Neural cell (in vitro differentiated cells): Measurements from ENCODE around the gene SLC32A1. TPM values are rescaled to one million over a fixed set of nuclear protein-coding genes. Genes with fewer than 3 reads are reported as not detected.

Experiments
- H2AFZ ChIP-seq: fragments of 200-600, 300-800 bp; sonication (generic), shearing (Covaris generic); 2 replicates; pipeline ENCODE4 v1.6.0; 2014; ENCODE audit warnings: low read depth, mild to moderate bottlenecking, antibody characterized with exemption, low read length, moderate library complexity
- H3F3A ChIP-seq: fragments of 200-600 bp; shearing (Covaris generic); 2 replicates; pipeline ENCODE4 v1.6.1; 2016; ENCODE audit warnings: mild to moderate bottlenecking, moderate library complexity, mixed read lengths, antibody characterized with exemption, low read length; ENCODE audit not compliant: insufficient read depth, poor library complexity, severe bottlenecking
- H3K27ac ChIP-seq: fragments of 200-600, 300-800 bp; sonication (generic), shearing (Covaris generic); 2 replicates; pipeline ENCODE4 v1.5.1; 2014; ENCODE audit warnings: mild to moderate bottlenecking, low read length, moderate library complexity
- H3K27me3 ChIP-seq: fragments of 300-800, 200-600 bp; sonication (generic), shearing (Covaris generic); 2 replicates; pipeline ENCODE4 v1.6.0; 2014; ENCODE audit warnings: mild to moderate bottlenecking, low read depth, low read length, moderate library complexity; ENCODE audit not compliant: insufficient read depth
- H3K36me3 ChIP-seq: fragments of 300-800, 200-600 bp; sonication (generic), shearing (Covaris generic); 2 replicates; pipeline ENCODE4 v1.5.1; 2014; ENCODE audit warnings: mild to moderate bottlenecking, antibody characterized with exemption, low read length, moderate library complexity; ENCODE audit not compliant: insufficient read depth
- H3K4me2 ChIP-seq: fragments of 300-800, 200-600 bp; sonication (generic), shearing (Covaris generic); 2 replicates; pipeline ENCODE4 v1.6.0; 2014; ENCODE audit warnings: mild to moderate bottlenecking, low read length
- H3K4me3 ChIP-seq: fragments of 300-800, 200-600 bp; sonication (generic), shearing (Covaris generic); 2 replicates; pipeline ENCODE4 v1.5.1; 2014; ENCODE audit warnings: mild to moderate bottlenecking, low read length, moderate library complexity
- H3K79me2 ChIP-seq: fragments of 200-600 bp; shearing (Covaris generic); replicated peaks from 2 replicates; pipeline ENCODE4 v1.6.0; 2014; ENCODE audit warnings: mild to moderate bottlenecking, low read length, moderate library complexity; ENCODE audit not compliant: insufficient read depth
- H3K9ac ChIP-seq: fragments of 300-800, 200-600 bp; sonication (generic), shearing (Covaris generic); 2 replicates; pipeline ENCODE4 v1.6.1; 2016; ENCODE audit warnings: mild to moderate bottlenecking, low read length, mixed read lengths
- H3K9me2 ChIP-seq: fragments of 200-600 bp; shearing (Covaris generic); 2 replicates; pipeline ENCODE4 v1.6.1; 2016; ENCODE audit warnings: mild to moderate bottlenecking, low read length, mixed read lengths; ENCODE audit not compliant: insufficient read depth
- H3K9me3 ChIP-seq: fragments of 200-600, 300-800 bp; sonication (generic), shearing (Covaris generic); 2 replicates; pipeline ENCODE4 v1.6.1; 2016; ENCODE audit warnings: mild to moderate bottlenecking, mixed run types, low read length, moderate library complexity, mixed read lengths
- H4K20me1 ChIP-seq: fragments of 200-600 bp; shearing (Covaris generic); 2 replicates; pipeline ENCODE4 v1.6.1; 2016; ENCODE audit warnings: mild to moderate bottlenecking, mixed run types; ENCODE audit not compliant: insufficient read depth
- EP300 ChIP-seq: fragments of 450-650 bp; conservative IDR thresholded peaks from 2 replicates; pipeline ENCODE4 v1.6.1; 2014; ENCODE audit warnings: antibody characterized with exemption, mild to moderate bottlenecking, moderate library complexity; ENCODE audit not compliant: poor library complexity, severe bottlenecking
- EZH2 ChIP-seq: fragments of 200-600, 300-800 bp; shearing (Covaris generic), sonication (generic); IDR thresholded peaks from 2 replicates; pipeline ENCODE4 v1.6.1; 2014; ENCODE audit warnings: antibody characterized with exemption, low read length, borderline replicate concordance, mild to moderate bottlenecking; ENCODE audit not compliant: insufficient read depth, poor library complexity, severe bottlenecking
- MXI1 ChIP-seq: fragments of 450-650 bp; conservative IDR thresholded peaks from 2 replicates; pipeline ENCODE4 v1.6.1; 2014; ENCODE audit warnings: antibody characterized with exemption, mild to moderate bottlenecking; ENCODE audit not compliant: poor library complexity, severe bottlenecking
- POLR2AphosphoS5 ChIP-seq: IDR thresholded peaks from 2 replicates; pipeline ENCODE4 v1.6.1; 2012
- RAD21 ChIP-seq: fragments of 450-650 bp; conservative IDR thresholded peaks from 2 replicates; pipeline ENCODE4 v1.6.1; 2014; ENCODE audit warnings: antibody characterized with exemption, mild to moderate bottlenecking, moderate library complexity
- REST ChIP-seq: IDR thresholded peaks from 2 replicates; pipeline ENCODE4 v1.6.1; 2012; ENCODE audit warnings: borderline replicate concordance
- SMC3 ChIP-seq: fragments of 450-650 bp; conservative IDR thresholded peaks from 2 replicates; pipeline ENCODE4 v1.6.1; 2014; ENCODE audit warnings: antibody characterized with exemption, mild to moderate bottlenecking, moderate library complexity; ENCODE audit not compliant: poor library complexity
- TAF1 ChIP-seq: IDR thresholded peaks from 2 replicates; pipeline ENCODE4 v1.6.1; 2012; ENCODE audit warnings: low read depth
- polyA plus RNA-seq: library from polyadenylated mRNA; depleted of rRNA; stranded (reverse); fragments of >200 nt; gene quantifications from 2 replicates; pipeline ENCODE4 v1.2.3, GENCODE V29; 2014
- TF ChIP-seq, protein P1 (sequence below): fragments of 450-650 bp; IDR thresholded peaks from 2 replicates; pipeline ENCODE4 v1.5.1; 2014; ENCODE audit warnings: antibody characterized with exemption, mild to moderate bottlenecking, moderate library complexity; ENCODE audit not compliant: poor library complexity, severe bottlenecking

SLC32A1 gene
- polyA plus RNA-seq, 1 donor from 2014 or later = 36.2 TPM

- Histone ChIP-seq H3F3A (no peaks in the 10 kb centered on the region), H3K9ac (no peak overlapping the region), H3K4me3 (no peak overlapping the region), H3K4me2 (no peak overlapping the region), H3K79me2 (no peaks in the 10 kb centered on the region), H3K9me2 (no peaks in the 10 kb centered on the region), H3K27me3 (no peaks in the 10 kb centered on the region), H4K20me1 (no peaks in the 10 kb centered on the region), H3K27ac (no peak overlapping the region), H3K9me3 (no peaks in the 10 kb centered on the region), H3K36me3 (no peaks in the 10 kb centered on the region), H2AFZ (no peak overlapping the region)
- TF ChIP-seq TAF1 (no peak), EP300 (no peak), REST (no peak)
Measured at GRCh38 chr20:38697306-38697705, 27.0 kb upstream of the SLC32A1 start.

DNA sequence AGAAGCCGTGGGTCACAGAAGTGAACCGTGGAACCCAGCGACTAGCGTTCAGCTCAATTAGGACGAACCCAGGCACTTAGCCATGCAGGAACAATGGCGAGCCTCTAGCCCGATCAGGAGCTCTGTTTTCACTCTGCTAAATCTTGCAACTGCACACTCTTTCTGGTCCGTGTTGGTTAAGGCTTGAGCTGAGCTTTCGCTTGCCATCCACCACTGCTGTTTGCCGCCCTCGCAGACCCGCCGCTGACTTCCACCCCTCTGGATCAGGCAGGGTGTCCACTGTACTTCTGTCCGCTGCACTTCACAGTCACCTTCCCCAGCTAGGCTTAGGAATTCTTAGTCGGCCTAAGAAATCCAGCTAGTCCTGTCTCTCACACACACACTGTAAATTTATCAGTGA, 25.7 kb upstream of the SLC32A1 start:
- Histone ChIP-seq H3K9ac (no peak overlapping the region), H4K20me1 (no peaks in the 10 kb centered on the region), H3K27ac (no peak overlapping the region), H3K9me3 (no peaks in the 10 kb centered on the region), H3K79me2 (no peaks in the 10 kb centered on the region), H3K9me2 (no peaks in the 10 kb centered on the region), H3K27me3 (no peaks in the 10 kb centered on the region), H3F3A (no peaks in the 10 kb centered on the region), H3K4me3 (no peak overlapping the region), H3K4me2 (no peak overlapping the region), H3K36me3 (no peaks in the 10 kb centered on the region), H2AFZ (no peak overlapping the region)
- TF ChIP-seq RAD21 = no peak
- no peak for TF ChIP-seq EZH2
- no peak for TF ChIP-seq EP300
- TF ChIP-seq, protein P1, sequence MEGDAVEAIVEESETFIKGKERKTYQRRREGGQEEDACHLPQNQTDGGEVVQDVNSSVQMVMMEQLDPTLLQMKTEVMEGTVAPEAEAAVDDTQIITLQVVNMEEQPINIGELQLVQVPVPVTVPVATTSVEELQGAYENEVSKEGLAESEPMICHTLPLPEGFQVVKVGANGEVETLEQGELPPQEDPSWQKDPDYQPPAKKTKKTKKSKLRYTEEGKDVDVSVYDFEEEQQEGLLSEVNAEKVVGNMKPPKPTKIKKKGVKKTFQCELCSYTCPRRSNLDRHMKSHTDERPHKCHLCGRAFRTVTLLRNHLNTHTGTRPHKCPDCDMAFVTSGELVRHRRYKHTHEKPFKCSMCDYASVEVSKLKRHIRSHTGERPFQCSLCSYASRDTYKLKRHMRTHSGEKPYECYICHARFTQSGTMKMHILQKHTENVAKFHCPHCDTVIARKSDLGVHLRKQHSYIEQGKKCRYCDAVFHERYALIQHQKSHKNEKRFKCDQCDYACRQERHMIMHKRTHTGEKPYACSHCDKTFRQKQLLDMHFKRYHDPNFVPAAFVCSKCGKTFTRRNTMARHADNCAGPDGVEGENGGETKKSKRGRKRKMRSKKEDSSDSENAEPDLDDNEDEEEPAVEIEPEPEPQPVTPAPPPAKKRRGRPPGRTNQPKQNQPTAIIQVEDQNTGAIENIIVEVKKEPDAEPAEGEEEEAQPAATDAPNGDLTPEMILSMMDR = no peak
- TF ChIP-seq MXI1 = no peak
- TF ChIP-seq TAF1 = no peak
- TF ChIP-seq POLR2AphosphoS5 = no peak
- TF ChIP-seq SMC3 = no peak
- no peak for TF ChIP-seq REST
